Fibroblast of skin of left quadriceps (primary cell): ENCODE data around the gene PMEPA1.
A peak's percentile ranks its signal among the peaks of the same experiment; 100 is the strongest.

ENCODE experiments used
- DNase-seq, 2 experiments: peaks; one replicate each; pipeline ENCODE4 v3.0.0-alpha.2; 2013; ENCODE audit warnings: low read depth in 2 of 2

The PMEPA1 gene

DNA sequence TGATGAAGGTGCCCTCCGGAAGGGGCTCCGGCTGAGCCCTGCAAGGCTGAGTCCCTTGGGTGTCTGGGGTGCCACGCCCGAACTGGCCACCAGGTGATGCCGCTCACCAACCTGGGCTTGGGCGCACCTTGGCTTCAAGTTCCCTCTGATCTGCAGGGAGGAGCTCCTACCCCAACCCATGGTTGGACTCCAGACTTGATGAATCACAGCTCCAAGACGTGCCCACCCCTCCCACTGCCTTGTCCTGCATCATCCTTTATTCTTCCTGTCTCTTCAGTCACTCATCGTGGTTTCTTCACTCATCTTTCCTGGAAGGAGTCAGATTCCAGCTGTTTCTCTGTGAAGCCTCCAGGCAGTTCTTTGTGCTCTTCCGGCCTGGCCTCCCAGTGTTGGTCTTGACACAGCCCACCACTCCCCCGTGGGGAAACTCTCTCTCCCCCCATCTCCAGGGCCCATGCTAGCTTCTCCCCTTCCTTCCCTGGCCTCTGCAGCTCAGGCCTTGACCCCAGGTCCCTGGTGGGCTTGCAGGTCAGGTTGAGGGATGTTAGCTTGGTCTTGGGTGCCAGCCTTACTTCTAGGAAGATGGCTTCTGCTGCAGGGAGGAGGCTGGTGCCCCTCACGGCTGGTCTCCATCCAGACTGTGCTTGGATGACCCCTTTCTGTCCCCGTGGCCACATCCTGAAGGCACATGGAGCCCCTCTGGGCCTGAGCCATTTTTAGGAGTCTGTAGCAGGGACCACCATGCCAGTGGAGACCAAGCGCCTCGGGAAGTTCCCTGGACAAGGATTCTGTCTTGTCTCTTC is 87.0 kb downstream of the PMEPA1 start:
- peak; percentile 45 to 49 for DNase-seq

DNA sequence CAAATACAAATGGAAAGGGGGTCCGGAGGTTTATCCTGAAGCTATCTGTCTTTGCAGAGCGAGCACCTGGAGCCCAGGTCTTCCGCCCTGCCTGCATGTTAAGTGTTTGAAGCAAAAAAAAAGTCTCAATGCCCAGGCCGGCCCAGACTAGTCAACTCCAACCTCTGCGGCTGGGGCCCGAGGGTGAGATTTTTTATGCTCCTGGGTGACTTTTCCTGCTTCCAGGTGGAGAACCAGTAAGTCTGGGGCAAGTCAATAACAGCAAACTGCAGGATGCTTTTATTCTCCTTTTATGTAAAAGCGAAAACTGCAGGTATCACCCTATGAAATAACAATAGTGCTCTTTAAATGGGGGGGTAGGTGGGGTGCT is 87.6 kb downstream of the PMEPA1 start:
- no peak for DNase-seq

DNA sequence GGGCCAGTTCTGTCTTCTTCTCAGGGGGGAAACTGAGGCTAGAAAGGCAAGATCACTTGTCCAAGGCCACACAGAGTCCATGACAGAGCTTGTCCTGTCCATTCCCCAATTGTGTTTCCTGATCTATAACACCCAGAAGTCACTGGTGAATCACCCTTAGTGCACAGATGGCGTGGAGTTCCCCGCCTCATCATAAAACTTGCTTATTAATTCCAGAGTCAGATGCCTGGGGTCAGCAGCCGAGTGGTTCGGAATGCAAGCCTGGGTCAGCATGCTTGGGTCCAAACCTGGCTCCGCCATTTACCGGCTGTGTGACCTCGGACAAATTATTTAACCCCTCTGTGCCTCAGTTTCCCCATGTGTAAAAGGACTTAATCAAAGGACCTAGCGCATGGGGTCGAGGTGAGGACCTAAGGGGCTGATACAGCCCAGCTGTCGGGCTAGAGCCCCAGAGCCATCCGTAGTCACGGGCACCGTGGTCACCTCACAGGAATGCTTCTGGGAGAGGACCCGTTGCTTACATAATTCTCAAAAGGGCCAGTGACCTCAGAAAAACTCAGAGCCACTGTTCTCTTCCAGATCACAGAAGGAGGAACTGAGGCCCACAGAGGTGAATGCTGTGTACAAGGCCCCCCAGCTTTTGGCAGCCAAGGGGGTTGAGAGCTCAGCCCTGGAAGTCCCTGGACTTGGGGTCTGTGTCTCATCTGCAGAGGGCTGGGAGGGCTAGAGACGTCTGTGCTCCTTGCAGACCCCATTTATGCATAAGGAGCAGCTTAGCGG is 88.2 kb downstream of the PMEPA1 start:
- DNase-seq, result no peak

DNA sequence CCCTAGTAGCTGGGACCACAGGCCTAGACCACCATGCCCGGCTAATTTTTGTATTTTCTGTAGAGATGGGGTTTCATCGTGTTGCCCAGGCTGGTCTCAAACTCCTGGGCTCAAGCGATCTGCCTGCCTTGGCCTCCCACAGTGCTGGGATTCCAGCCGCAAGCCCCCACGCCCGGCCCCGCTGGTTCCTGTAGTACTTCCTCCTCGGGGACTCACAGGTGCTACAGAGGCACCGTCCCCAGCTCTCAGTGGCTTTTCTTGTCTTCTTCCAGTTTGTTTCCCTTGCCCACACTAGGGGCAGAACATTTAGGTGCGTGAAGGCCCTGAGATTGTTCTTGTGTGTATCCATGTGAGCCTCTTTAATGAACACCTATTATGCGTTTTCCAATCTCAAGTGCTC is 88.8 kb downstream of the PMEPA1 start:
- no peak for DNase-seq

DNA sequence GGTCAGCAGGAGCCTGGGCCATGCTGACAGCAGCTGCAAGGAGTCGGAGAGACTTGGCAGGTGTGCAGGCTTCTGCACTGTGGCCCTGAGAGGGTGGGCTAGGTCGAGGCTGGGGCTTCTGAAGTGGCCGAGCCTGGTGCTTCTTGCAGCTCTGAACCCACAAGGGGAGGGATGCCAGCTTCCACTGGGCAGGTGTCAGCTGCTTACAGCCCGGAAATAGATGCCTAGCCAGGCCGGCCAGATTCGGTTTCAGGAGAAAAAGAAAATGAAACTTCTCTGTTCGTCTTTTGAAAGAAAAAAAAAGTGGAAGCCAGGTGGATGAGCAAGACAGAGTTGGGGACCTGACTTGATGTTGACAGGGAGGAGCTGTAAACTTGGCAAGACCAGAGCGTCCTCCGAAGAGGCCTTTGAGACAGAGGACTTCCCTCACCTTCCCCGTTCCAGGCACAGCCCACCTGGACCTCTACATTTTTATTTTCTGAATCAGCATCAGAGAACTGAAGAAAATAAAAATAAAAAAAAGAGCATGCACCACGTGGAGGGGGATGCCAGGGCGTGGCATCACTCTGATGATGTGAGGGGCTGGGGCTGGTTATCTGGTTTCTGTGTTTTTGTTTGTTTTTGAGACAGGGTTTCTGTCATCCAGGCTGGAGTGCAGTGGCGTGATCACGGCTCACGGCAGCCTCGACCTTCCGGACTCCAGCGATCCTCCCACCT is 89.4 kb downstream of the PMEPA1 start, which contains the start of gene ZBP1:
ZBP1 (minus strand) TSS at position 153 of the 717 bp plus-strand sequence; CDS start at position 22, 131 bp downstream.
- DNase-seq, result no peak

DNA sequence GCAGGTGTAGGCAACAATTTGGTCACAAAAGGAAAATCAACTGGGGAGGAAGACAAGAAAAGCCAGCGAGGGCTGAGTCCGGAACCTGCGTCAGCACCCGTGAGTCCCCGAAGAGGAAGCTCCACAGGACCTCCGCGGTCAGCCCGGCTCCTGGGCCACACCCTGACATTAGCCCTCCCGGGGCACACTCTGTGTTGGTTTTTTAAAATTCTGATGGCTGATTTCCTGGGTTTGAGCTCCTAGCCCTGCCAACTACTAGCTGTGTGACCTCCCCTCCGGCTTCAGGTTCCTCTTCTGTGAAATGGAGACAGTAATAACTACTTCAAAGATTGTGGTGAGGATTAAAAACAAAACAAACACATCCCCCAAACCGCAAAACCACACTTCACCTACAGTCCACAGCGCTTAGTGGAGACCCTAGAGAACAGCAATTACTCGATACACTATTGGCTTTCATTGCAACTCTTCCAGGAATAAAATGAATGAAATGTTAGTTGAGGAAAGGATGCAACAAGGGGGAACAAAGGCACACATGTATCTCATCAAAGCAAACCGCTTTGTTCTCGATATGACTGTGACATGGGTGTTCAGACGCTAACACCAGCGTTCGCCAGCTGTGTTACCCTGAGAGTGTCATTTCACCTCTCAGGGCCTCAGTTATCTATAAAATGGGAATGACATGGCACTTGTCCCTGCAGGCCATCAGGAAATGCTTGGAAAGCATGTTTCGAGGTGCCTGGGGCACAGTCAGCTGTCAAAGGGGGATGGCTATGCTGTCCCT is 90.6 kb downstream of the PMEPA1 start:
- no peak for DNase-seq

DNA sequence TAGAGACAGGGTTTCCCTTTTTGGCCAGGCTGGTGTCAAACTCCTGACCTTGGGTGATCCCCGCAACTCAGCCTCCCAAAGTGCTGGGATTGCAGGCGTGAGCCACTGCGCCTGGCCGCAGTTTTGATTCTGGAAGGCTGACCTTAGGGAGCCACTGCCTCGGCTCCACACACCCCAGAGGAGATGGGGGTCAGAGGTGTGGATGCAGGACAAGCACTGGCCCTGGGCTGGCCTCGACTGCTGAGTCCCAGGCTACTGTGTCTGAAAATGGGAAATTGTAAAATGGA is 91.1 kb downstream of the PMEPA1 start:
- DNase-seq, result no peak

DNA sequence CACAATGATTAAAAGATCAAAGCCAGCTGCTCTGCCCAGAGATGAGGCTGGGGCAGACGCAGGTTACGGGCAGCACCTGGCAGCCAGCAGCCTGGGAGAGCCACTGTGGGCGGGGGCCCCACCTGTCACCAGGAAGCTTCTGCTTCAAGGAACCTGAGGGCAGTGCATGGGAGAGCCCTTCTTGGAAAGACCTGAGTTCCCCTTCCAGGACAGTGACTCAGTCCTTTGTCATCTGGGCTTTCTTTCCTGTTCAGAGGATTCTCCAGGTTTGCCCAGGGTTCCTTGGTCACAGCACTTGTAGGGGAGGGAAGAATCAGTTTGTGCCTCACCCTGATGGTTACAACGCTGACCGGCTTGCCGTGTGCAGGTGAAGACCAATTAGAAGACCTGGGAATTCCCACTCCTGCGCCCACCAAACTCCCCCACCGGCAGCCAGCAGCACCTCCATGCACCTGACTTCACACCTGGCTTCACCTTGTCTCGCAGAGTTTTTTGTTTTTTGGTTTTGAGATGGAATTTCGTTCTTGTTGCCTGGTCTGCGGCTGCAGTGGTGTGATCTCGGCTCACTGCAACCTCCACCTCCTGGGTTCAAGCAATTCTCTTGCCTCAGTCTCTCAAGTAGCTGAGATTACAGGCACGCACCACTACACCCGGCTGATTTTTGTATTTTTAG is 91.6 kb downstream of the PMEPA1 start:
- no peak for DNase-seq

DNA sequence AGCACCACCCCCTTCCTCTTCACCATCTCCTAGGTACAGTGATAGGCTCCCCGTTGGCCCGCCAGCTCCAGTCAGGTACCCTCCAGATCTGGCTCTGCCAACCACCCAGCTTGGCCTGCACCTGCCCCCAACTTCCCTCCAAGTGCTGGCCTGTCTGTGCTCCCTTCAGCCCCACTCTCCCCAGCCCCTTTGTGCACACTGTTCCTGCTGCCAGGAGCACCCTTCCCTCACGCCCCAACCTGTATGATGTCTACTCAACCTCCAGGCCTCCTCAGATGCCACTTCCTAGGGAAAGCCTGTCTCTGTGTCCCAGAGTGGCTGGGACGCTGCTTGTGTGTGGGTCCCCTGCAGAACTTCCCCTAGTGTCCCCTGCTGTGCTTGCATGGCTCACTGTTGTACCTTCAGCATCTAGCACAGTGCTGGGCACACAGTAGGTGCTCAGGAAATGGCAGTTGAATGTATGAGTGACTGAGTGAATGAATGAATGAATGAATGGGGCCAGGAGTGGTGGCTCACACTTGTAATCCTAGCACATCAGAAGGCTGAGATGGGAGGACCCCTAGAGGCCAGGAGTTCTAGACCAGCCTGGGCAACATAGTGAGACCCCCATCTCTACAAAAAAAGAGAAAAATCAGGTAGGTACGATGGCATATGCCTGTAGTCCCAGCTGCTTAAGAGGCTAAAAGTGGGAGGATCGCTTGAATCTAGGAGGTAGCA is 92.6 kb downstream of the PMEPA1 start:
- DNase-seq, result no peak

DNA sequence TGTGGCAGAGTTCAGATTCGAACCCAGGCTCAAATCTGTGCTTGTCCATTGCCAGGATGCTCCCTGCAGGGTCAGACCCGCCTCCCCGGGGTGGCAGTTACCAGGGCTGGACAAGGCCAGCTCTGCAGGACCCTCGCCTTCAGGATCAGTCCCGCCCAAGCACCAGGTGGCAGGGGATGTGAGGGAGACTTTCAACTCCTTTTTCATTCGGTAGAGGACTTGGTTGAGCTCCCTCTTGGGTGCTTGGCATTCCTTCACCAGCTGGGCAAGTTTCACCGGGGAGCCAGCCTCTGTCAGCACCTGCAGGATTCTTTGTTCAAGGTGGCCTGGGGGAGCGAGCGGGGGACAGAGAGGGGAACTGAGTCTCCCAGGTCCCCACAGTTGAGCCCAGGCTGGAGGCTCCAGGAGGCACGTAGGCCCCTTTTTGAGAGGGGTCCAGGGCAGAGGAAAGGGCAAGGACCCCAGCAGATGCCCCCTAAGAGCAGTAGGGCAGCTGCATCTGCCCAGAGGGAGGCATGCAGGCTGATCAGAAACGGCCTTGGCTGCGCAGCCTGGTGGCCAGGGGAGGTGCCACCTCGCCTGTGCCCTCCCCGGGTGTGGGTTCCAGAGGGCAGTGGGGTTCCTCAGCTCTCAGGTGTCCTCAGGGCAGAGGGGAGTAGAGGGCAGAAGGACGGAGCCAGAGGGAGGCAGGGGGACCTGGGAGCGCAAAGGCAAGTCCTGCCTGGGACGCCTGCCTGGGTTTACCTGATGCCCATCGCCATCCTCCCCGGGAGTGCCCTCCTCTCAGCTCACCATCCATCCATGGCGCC is 93.5 kb downstream of the PMEPA1 start:
- no peak for DNase-seq

DNA sequence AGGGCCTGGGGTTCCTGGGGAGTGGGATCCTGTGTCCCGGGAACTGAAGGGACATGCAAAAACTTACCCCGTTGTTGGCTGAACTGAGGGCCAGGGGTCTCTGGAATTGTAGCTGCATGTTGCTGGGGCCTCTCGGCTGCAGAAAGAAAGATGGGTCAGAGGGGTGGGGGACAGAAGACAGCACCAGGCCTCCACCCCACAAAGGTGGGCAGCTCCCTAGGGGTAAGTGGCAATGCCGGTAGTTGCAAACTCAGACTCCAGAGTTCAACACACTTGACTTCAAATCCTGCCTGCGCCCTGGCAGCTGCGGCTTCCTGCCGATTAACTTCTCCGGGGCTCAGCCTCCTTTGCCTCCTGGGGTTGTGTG is 94.4 kb downstream of the PMEPA1 start:
- DNase-seq, result no peak

DNA sequence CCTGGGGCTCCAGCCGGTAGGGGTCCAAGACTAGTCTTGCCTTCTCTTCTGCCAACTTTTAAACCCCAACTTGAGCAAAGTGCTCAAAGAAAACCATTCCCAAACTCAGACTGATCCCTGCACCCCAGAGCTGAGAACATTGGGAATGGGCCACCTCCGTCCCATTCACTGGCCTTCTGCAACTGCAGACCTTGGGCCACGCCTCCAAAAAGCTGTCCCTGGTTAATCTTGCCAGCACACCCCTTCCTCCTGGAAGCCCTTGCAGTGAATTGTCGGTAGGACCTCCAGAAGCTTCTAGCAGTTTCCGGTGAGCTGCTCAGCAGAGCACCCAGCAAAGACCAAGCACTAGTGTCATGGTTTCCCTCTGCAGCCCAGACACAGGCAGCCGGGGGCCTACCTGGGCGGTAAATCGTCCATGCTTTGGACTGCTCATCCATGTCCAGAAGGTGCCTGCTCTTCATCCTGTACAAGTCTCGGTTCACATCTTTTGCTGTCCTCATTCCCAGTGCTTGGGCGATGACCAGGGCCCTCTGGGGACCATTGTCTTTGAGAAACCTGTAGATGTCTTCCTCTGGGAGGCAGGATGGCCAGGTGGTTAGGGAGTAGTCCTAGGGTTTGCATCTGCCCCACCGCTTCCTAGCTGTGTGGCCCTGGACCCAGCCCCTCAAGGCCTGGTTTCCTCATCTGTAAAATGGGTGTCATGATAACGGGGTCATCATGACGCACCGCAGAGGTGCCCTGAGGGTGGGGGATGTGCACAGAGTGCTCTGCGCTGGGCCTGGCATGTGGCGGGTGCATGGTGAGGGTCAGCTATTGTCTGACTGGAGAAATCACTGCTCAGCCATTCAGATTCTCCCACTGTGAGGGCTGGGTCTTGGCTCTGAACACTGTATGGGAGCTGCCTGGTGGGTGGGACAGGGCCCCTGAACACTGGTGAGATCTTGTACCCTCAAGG is 95.0 kb downstream of the PMEPA1 start:
- DNase-seq, result no peak

DNA sequence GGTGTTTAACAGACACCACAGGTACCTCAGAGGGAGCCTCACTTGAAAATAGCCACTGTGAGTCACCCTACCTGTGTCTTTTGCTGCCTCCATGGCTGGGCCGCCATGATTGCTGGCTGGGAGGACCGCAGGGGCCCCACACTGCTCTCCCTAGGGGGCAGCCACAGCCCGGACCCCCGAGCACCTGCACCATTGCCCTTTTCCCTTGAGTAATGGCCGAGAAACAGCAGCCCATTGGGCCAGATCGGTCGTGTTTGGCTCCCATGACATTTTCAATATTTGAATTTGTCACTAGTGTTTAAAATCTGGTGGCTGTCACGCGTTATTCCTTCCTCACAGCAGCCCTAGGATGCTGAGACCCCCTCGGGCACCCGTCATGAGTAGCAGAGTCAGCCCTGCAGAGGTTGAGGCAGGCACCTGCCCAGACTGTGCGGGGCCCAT is 96.3 kb downstream of the PMEPA1 start:
- no peak for DNase-seq

DNA sequence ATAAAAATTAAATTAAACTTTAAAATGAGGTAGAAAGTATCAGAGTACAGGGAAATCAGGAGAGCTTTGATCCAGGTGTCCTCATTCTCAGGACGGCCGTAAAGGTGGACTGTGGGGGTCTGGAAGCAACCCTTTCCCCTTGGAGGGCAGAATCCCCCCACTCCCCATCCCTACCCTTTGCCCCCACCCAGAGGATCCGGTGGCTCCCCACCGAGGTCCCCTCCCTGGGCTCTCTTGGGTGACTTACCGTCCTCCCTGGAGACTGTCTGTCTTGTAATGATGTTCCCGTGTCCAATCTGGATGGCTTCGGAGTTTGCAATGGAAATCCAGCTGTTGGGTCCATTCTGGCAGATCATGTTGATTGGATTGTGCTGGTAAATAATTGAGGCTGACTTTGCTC is 96.9 kb downstream of the PMEPA1 start:
- no peak for DNase-seq

DNA sequence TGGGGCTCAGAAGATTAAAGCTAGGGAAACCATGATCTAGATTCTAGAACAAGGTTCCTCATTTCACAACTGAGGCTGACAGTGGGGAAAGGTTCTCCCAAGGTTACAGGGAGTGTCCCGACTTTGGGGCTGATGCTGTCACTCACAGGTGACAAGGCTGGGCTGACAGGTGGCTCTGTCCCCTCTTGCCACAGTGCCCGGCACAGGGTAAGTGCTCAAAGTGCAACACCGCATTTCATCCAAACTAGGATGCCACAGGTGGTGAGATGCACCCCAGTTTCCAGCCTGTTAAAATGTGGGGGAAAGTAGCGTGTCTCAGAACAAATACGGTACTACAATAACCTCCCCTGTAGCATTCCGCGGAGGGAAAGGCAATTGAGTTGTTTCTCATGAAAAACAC is 97.4 kb downstream of the PMEPA1 start:
- no peak for DNase-seq

DNA sequence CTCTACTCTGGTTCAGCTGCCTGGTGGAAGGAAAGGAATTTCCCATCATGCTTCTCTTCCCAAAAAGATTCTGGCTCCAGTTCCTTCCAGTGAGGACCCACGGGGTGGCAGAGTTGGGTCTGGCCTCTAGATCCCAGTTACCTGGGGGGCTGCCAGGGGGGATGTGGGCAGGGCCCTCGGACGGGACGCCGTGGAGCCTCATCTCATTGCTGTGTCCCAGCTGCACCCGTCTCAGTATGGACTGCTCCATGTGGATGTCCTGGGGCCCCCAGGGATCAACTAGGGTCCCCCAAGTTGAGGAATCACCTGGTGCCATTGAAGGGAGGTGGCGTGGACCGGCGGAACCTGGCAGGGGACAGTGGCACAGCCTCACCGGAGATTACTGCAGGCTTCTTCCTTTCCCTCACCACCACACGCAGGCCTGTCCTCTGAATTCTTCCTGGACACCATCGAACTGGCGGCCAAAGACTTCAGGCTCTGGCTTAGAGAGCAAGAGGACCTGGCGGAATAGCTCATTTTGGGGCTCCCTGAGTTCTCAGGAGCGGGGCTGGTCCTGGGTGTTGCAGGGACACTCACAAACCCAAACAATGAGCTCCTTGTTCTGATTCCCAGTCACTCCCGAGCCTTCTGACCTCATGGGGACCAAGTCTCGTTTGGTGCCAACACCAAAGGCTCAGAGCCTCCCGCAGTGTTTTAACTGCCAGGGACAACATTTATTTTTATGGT is 98.1 kb downstream of the PMEPA1 start:
- no peak for DNase-seq

DNA sequence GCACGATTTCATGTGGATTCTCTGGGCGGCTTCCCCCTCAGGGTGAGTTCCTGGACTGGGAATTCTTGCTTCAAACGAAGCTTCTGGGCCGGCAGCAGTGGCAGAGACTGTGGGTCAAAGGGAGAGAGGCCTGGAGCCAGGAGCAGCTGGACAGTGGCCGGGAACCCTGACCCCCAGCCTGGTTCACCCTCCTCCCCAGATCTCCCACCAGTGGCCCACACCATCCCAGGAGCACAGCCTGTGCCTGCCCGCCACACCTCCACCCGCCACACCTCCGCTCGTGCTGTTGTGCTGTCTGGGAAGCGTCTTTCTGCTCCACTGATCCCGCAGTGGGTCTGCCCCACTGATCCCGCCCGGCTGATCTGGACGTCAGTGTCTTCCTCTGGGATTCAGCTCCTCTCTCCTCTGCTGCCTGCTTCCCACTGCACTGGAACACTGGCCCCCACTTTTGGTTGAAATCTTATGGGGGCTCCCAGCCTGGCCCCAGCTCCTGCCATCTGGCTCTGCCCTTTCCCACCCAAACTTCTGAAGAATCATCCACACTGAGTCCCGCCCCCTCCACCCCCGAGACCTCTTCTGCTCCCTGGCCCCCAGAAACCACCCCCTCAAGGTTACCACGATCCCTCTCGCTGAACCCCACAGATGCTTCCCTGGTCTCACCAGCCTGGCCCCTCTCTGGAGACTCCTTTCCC is 99.4 kb downstream of the PMEPA1 start:
- DNase-seq, result no peak

DNA sequence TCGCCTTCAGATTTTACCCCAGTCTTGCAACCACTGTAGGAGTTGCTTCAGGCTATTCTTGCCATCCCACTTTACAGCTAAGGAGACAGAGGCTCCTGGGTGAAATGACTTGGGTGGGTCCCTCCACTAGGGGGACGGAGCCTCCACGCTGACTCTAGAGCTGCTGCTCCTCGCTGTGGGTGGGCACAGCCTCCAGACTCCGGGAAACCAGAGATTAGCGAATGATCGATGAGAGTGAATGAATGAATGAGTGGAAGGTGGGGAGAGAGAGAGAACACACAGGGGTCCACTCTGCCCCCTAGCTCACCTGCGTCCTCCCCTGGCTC is 100.0 kb downstream of the PMEPA1 start:
- DNase-seq, result no peak
